HG03460 (cell line): ENCODE measurements around the gene OSBPL9.
"Not testable (repeated sequence)": the region's sequence is repeated elsewhere in the genome, so short reads cannot be mapped to it uniquely, and the experiment has no call there.

Experiments
- ATAC-seq: cut with Tn5 transposase; IDR thresholded peaks from one replicate; pipeline ENCODE4 v1.9.1; 2021; ENCODE audit not compliant: unreplicated experiment

The OSBPL9 gene

GRCh38 chr1:51701782-51702181, 84.9 kb downstream of the OSBPL9 start:
- ATAC-seq: not testable (repeated sequence)

DNA sequence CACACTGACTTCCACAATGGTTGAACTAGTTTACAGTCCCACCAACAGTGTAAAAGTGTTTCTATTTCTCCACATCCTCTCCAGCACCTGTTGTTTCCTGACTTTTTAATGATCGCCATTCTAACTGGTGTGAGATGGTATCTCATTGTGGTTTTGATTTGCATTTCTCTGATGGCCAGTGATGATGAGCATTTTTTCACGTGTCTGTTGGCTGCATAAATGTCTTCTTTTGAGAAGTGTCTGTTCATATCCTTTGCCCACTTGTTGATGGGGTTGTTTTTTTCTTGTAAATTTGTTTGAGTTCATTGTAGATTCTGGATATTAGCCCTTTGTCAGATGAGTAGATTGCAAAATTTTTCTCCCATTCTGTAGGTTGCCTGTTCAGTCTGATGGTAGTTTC, 85.3 kb downstream of the OSBPL9 start:
- not testable (repeated sequence) for ATAC-seq

DNA sequence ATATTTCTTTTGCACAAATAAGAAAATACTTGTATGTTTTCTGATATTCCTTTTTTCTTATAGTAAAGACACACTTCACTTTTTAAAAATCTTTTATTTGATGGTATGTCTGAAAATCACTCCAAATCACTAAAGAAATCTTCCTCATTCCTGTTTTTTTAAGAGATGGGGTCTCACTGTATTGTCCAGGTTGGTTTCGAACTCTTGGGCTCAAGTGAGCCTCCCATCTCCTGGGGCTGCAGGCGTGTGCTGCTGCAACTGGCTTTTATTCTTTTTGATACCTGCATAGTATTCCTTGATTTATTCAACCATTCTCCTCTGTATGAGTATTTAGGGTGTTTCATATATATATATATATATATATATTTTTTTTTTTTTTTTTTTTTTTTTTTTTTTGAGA, 88.1 kb downstream of the OSBPL9 start:
- ATAC-seq: no peak

DNA sequence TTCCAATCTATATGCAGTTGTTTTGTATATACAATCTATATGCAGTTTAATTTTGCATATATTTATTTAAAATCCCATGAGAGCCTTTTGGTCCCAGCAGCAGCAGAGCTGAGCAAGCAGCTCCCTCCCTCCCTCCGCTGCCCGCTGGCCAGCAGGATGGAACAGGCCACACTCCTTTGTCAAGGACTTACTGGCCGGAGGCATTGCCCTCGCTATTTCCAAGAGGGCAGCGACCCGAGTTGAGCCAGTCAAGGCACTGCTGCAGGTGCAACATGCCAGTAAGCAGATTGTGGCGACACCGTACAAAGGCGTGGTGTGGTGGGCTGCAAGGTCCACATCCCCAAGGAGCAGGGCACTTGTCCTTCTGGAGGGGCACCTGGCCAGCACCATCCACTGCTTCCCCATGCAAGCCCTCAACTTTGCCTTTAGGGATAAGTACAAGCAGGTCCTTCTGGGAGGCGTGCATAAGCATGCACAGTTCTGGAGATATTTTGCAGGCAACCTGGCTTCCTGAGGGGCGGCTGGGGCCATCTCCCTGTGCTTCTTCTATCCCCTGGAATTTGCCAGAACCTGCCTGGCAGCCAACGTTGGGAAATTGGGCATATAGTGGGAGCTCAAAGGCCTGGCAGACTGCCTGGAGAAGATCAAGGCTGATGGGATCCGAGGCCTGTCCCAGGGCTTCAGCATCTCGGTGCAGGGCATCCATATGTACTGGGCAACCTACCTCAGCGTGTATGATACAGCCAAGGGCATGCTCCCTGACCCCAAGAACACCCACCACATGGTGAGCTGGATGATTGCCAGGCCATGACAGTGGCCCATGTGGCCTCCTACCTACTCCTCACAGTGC, 92.2 kb downstream of the OSBPL9 start:
- ATAC-seq: no peak

GRCh38 chr1:51709951-51710350, 93.1 kb downstream of the OSBPL9 start:
- ATAC-seq: no peak

- no peak for ATAC-seq
Measured at GRCh38 chr1:51712590-51712989, 95.7 kb downstream of the OSBPL9 start.

DNA sequence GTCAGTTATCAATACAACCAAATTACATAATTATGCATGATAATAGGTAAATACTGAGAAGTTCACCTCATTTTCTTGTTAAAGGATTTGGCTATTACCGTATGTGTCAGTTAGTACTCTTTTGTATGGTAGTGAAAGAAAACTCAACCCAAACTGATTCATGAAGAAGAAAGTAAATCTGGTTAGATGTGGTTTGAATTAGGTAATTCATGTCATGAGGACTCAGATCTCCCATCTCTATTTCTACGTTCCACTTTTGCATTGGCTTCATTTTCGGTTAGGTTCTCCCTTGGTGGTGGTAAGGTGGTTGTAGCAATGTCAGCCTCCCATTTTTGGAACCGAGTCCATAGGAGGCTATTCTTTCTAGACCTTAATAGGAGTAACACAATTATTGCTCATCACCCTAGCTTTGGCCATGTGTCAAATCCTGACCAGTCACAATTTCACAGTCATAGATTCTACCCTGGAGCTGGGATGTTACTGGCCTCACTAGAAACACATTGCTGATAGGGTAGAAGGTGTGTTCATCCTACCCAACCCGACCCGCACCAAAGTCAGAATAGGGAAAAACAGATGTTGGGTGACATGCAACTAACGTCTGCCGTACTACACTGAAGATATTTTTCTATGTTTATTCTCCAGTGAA, 97.6 kb downstream of the OSBPL9 start:
- no peak for ATAC-seq

- peak; percentile 73 for ATAC-seq
Measured at GRCh38 chr1:51715369-51715768, 98.5 kb downstream of the OSBPL9 start.

GRCh38 chr1:51716746-51717145, 99.9 kb downstream of the OSBPL9 start:
- no peak for ATAC-seq

- ATAC-seq: no peak
Measured at GRCh38 chr1:51717842-51718241, 101.0 kb downstream of the OSBPL9 start.

DNA sequence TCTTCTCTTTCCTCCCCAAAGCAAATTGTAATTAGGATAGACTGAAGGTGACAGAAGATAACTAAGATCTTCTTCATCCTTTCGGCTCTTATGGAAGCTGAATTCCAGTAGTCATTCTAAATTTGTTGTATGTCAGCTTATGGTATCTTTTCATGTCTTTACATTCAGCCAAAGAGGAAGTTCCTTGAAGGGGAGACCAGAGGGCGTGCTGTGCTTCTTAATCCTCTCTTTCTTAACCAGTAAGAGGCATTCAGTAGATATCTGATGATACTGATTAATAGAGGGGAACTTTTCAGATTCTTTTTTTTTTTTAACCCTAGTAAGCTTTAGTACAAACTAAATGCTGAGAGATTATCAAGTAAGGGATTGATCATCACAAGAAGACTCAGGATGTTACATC, 102.3 kb downstream of the OSBPL9 start:
- no peak for ATAC-seq

DNA sequence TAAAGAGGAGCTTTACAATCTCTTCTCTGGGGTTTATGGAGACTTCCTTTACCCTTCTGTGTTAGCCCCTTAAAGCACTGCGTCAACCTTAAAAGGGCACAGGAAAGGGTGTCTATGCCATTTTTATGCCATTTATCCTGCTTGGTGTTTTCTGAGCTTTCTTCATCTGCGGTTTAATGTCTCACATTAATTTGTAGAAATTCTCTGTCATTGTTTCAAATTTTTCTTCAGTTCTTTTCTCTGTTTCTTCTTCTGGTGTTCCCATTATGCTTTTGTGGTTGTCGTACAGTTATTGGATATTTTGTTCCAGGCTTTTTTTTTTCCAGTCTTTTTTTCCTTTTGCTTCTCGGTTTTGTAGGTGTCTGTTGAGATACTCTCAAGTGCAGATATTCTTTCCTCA, 107.9 kb downstream of the OSBPL9 start:
- no peak for ATAC-seq

- ATAC-seq: no peak
Measured at GRCh38 chr1:51726051-51726450, 109.2 kb downstream of the OSBPL9 start.

GRCh38 chr1:51726544-51727225, 109.8 kb downstream of the OSBPL9 start:
- no peak for ATAC-seq

- no peak for ATAC-seq
Measured at GRCh38 chr1:51727366-51727765, 110.5 kb downstream of the OSBPL9 start.

DNA sequence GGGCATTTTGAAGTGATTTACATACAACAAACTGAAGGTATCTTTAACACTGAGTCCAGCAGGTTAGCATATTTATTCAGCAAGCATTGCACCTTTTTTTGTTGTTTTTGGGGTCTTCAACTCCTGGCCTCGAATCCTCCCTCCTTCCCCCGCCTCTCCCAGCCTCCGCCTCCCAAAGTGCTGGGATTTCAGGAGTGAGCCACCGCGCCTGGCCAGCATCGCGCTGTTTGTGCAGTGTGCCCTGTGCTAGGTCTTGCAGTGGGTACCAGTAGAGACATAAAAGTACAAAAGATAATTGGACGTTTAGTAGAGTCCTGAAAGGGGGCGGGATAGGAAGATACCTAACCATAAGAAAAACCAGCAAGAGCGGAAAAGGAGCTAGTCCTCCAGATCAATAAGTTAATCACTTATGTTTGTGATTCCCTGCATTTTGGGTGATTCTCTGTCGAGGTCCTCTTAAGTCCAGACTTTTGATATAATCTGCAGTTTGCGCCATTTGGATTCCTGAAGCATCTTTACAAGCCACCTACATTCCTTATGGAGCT, 111.8 kb downstream of the OSBPL9 start:
- ATAC-seq: no peak

GRCh38 chr1:51729156-51729823, 112.4 kb downstream of the OSBPL9 start:
- peak; percentile 91 for ATAC-seq

DNA sequence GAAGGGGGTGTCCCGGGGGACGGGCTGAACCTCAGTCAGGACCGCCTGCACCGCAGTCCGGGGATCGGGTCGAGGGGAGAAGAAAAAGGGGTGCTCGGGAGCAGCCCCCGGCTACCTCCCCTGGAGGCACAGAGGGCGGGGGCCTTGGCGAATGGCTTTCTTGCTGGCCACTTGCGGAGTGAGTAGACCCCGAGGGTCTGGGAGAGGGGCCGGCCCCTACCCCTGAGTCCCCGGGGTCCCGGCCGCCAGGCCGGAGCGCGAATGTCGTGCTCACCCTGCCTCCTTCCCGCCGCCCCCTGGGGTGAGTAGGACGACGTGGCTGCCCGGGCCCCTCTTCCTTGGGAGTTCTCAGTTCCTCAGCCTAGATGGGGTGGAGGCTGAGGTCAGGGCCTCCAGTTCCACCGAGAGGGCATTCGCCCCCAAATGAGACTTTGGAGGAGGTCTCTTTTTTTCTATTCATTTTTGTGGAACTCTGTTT, 113.0 kb downstream of the OSBPL9 start:
- peak; percentile 20 for ATAC-seq

DNA sequence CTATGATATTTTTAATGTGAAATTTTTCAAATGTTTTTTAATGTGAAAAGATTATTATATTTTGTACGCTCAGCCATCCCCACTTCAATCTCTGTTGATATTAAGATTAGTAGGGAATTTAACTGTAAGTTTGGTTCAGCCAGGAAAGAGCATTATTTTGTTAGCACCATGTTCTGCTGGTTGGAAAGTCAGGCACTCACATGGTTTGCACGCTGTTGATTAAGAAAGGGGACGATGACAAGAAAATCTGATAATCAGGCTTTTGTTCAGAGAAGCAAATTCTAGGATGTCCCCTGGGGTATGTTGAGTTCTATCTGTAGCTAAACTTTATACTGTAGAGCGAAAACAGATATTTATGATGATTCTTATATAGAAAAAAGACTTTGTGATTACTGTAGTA, 115.1 kb downstream of the OSBPL9 start:
- ATAC-seq: no peak

DNA sequence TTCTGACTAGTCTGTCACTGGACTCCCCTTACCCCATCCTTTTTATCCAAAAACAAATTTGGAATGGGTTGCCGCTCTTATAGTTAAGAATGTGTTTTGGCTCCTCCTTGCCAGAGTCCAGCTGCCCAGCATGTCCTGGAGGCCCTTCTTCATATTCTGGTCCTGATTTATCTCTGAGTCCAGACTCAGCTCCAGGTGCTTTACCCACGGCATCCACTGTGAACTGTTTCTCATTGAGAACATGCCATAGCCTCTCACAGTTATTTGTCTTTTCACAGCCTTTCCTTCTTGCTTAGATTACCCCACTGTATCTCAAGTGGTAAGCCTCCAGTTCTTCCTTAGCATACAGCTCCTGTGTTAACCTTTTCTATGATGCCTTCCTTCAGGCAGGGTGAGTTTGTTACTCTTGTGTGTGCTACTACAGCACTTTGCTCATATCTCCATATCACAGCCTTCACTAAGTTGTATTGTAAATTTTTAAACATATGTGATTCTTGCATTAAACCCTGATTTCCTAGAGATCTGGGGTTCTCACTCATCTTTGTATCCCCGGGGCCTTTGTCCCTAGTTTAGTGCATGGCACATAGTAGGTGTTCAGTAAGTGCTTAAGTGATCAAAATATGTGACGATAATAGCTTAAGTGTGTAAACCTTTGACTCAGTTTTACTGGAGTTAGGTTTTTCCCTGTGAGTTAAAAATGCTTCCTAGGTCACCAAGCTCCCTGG, 116.0 kb downstream of the OSBPL9 start:
- no peak for ATAC-seq
